Activated CD4-positive, alpha-beta T cell treated with anti-CD3 and anti-CD28 coated beads, Interleukin-10, Interleukin-2, amounts not matched to agents 100 ng/mL and 50 ng/mL, durations not matched to agents 16 hours and 8 hours (primary cell): ENCODE measurements around the gene MTG1.
"Not testable (repeated sequence)": the region's sequence is repeated elsewhere in the genome, so short reads cannot be mapped to it uniquely, and the experiment has no call there.

Experiments used
- DNase-seq: peaks from one replicate; pipeline ENCODE4 v3.0.0-alpha.2; 2020

Gene MTG1

DNA sequence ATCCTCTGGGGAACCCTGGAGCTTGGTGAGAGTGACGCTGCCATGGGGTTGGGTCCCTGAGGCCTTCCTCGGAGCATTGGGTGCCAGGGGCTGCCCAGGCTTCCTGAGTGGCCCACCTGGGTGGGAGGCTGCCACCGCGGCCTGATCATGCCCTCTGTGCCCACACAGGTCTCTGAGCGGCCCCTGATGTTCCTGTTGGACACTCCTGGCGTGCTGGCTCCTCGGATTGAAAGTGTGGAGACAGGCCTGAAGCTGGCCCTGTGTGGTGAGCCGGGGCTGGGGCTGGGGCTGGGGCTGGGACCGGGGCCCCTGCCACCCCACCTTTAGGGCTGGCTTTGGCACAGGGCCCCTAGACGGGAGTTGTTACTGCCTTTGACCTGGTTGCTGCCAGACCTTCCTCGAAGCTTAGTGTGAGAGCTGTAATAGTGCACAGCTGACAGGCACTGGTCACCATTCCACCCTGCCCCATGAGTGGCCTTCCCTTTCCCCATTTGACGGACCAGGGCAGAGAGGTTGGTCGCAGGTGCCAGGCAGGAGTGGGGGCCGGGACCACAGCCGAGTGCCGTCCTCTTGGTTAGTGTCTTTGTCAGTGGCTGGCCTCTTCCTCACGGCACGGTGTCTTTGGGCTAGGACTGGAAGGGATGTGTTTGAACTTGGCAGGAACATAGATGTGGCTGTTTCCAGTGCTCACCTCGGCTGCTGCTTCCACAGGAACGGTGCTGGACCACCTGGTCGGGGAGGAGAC, 8.2 kb downstream of the MTG1 start:
- no peak for DNase-seq

GRCh38 chr10:133403359-133403758, 9.4 kb downstream of the MTG1 start:
- no peak for DNase-seq

DNA sequence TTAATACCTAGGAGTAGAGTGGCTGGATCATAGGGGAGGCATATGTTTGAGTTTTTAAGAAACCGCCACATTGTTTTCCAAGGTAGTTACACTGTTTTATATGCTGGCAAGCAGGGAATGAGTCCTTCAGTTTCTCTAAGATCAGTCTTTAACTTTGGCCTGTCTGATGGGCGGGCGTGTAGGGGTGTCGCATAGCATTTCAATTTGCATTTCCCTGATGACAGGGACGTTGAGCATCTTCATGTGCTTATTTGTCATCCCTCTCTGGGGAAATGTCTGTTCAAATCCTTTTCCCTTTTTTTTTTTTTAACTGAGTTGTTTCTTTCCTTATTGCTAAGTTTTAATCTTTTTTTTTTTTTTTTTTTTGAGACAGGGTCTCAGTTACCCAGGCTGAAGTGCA, 9.8 kb downstream of the MTG1 start:
- DNase-seq: no peak

GRCh38 chr10:133405272-133405671, 11.3 kb downstream of the MTG1 start:
- DNase-seq: no peak

DNA sequence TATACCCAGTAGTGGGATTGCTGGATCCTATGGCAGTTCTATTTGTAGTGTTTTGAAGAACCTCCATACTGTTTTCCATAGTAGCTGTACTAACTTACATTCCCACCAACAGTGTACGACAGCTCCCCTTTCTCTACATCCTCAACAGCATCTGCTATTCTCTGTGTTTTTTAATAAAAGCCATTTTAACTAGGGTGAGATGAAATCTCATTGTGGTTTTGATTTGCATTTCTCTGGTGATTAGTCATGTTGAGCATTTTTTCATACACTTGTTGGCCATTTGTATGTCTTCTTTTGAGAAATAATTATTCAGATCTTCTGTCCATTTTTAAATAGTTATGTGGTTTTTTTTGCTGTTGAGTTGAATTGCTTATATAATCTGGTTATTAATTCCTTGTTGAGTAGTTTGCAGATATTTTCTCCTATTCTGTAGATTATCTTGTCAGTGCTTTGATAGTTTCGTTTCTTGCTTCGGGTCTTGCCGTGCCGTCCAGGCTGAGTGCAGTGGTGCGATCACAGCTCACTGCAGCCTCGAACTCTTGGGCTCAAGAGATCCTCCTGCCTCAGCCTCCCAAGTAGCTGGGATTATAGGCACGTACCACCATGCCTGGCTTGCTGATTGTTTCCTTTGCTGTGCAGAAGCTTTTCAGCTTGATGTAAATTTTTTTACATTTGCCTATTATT, 12.0 kb downstream of the MTG1 start:
- no peak for DNase-seq

- no peak for DNase-seq
These were observed 17.8 kb downstream of the MTG1 start for GRCh38 chr10:133411523-133412380.

DNA sequence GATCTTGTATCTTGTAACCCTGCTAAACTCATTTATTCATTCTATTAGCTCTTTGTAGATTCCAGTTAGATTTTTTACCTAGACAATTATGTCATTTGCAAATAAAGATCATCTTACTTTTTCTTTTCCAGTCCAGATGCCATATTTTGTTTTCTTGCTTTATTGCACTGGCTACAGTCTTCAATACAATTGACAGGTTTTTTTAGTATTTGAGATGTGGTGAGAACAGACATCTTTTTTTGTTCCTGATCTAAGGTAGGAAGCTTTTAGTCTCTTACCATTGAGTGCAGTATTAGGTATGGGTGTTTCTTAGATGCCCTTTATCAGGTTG, 18.4 kb downstream of the MTG1 start:
- no peak for DNase-seq

GRCh38 chr10:133414401-133414800, 20.4 kb downstream of the MTG1 start:
- not testable (repeated sequence) for DNase-seq

GRCh38 chr10:133415752-133416151, 21.8 kb downstream of the MTG1 start:
- DNase-seq: no peak

- DNase-seq: no peak
These were observed 24.5 kb downstream of the MTG1 start for GRCh38 chr10:133418289-133418993.

DNA sequence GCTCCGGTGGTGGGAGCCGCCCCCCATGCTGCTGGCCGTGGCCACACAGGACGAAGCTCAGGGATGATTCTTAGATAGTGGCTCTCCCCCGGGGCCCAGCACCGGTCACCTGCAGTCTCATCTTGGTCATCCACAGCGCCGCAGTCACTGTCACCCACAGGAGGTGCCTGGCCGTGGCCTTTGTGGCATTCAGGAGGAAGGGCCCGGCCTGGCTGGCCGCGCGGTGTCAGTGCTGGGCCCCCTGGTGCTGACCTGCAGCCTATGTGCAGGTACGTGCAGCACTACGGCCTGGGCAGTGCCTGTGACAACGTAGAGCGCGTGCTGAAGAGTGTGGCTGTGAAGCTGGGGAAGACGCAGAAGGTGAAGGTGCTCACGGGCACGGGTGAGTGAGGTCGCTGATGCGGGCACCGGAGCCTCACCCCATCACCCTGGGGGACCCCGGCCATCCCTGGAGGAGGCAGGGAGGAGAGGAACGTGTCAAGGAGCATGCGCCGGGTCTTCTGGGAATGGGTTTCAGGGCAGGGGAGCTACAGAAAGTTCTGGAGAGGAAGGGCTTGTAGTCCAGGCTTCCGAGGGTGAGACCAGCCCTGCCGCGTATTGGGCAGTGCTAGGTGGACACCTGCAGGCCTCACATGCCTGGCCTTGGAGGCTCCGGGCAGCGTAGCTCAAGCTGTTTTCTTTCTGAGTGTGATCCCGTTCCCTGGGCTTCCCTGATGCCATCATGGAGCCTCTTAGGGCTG, 25.4 kb downstream of the MTG1 start:
- no peak for DNase-seq

- DNase-seq: no peak
These were observed 26.1 kb downstream of the MTG1 start for GRCh38 chr10:133420028-133420427.

DNA sequence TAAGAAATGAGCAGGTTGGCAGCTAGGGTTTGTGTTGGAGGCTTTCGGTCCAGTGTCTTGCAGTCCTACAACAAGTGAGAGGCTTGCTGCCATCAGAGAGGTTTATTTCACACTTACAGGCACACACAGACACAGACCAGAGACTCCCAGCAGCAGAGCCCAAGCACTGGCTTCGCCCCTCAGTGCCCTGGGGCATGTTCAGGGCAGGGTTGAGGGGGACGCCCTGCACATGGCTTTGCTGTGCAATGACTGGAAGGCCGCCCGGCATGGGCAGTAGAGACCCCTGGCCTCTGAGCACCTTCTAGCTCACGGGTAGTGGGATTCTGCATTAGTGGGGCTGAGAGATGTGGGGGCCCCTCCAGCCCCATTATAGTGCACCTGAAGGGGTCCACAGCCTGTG, 26.6 kb downstream of the MTG1 start:
- DNase-seq: no peak

DNA sequence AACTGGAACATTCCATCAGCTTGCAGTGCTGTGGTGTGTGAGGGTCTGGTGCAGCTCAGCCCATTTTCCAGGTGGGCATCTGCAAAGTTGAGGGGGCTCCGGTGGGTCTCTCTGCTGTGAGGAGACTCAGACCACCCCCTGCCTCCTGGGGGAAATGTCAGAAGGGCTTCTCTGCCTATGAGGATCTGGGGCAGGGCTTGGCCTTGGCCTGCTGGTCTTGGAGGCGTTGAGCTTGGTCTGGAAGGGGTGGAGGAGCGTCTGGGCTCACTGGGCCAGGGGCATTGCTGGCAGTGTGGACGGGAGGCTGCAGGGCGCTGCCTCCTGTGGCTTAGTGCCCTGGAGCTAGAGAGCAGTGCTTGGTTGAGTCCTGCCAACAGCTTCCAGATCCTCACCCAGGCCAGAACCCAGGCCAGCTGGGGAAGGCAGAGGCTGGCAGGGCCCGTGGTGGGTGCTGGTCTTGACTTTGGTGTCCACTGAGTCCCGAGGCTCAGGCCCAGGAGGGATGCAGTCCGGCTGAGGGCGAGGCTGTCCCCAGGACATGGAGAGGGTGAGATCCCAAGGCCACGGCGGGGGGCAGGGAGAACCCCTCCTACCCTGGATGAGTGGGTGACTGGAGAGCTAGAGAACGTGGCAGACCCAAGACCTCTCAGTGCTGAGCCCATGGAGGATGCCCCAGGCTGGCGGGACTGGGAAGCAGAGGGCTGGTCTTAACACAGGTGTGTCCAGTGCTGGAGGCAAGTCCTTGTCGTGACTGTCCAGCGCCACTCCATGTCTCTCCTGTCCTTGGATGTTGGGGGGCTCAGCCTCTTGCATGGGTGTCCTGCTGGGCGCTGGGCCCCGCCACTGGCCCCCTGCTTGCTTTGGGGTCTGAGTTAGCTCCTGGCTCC, 27.6 kb downstream of the MTG1 start:
- DNase-seq: no peak

GRCh38 chr10:133422223-133422806, 28.4 kb downstream of the MTG1 start:
- DNase-seq: no peak

GRCh38 chr10:133422807-133423771, 29.1 kb downstream of the MTG1 start:
- no peak for DNase-seq

GRCh38 chr10:133424102-133424501, 30.1 kb downstream of the MTG1 start:
- not testable (repeated sequence) for DNase-seq

- DNase-seq: not testable (repeated sequence)
These were observed 30.6 kb downstream of the MTG1 start, which contains the start of gene SPRN for GRCh38 chr10:133424601-133425000. TSS of gene SPRN (minus strand) at chr10:133424625. CDS start at chr10:133423681, 944 bp downstream.

DNA sequence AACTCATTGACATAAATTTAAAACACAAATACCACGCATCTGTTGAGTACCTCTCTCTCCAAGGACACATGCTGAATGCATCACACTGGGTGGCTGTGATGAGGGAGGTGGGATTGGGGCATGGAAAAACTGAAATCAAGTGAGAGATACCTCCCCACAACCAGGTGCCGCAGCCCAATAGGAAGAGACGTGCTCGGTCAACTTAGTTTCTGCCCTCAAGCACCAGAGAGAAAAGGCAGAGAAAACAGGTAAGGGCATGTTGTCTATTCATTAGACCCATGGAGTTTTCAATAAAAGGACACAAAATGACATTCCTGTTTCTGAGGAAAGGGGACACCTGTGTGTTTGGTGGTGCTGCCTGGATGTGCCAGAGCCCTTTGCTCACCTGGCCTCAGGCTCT, 35.6 kb downstream of the MTG1 start:
- not testable (repeated sequence) for DNase-seq
